H9 (cell line): ENCODE measurements around the gene SP2. TPM values are rescaled to one million over a fixed set of nuclear protein-coding genes. Genes with fewer than 3 reads are reported as not detected.
A peak's percentile ranks its signal among the peaks of the same experiment; 100 is the strongest.

ENCODE experiments used
- DNase-seq: peaks from one replicate; pipeline ENCODE4 v3.0.0-alpha.2; 2017
- H2AFZ ChIP-seq: one replicate; pipeline ENCODE4 v1.6.1; 2013; ENCODE audit warnings: mild to moderate bottlenecking, low read length, control low read depth, moderate library complexity
- H2AK5ac ChIP-seq: 2 replicates; pipeline ENCODE4 v1.6.1; 2013; ENCODE audit warnings: low read length, control low read depth, mixed read lengths; ENCODE audit not compliant: insufficient read length
- H2BK120ac ChIP-seq: one replicate; pipeline ENCODE4 v1.6.1; 2013; ENCODE audit warnings: low read depth, mild to moderate bottlenecking, low read length, control low read depth, inconsistent platforms; ENCODE audit not compliant: poor library complexity, severe bottlenecking
- H2BK12ac ChIP-seq: 2 replicates; pipeline ENCODE4 v1.6.1; 2013; ENCODE audit warnings: low read length, control low read depth, mixed read lengths, low read depth; ENCODE audit not compliant: insufficient read length
- H2BK15ac ChIP-seq: 2 replicates; pipeline ENCODE4 v1.6.1; 2013; ENCODE audit warnings: low read depth, low read length, control low read depth
- H2BK20ac ChIP-seq: one replicate; pipeline ENCODE4 v1.6.1; 2013; ENCODE audit warnings: low read depth, mild to moderate bottlenecking, low read length, control low read depth, inconsistent platforms; ENCODE audit not compliant: poor library complexity, severe bottlenecking
- H2BK5ac ChIP-seq: 2 replicates; pipeline ENCODE4 v1.6.1; 2013; ENCODE audit warnings: low read length, control low read depth, mixed read lengths; ENCODE audit not compliant: insufficient read length
- H3K14ac ChIP-seq: 2 replicates; pipeline ENCODE4 v1.6.1; 2013; ENCODE audit warnings: low read length, control low read depth; ENCODE audit not compliant: insufficient read depth
- H3K18ac ChIP-seq: 2 replicates; pipeline ENCODE4 v1.6.1; 2013; ENCODE audit warnings: low read depth, mild to moderate bottlenecking, mixed read lengths, low read length, control low read depth; ENCODE audit not compliant: insufficient read length
- H3K23ac ChIP-seq: 2 replicates; pipeline ENCODE4 v1.6.1; 2013; ENCODE audit warnings: low read length, control low read depth, mixed read lengths, low read depth; ENCODE audit not compliant: insufficient read length
- H3K23me2 ChIP-seq: 2 replicates; pipeline ENCODE4 v1.6.1; 2013; ENCODE audit warnings: low read depth, mild to moderate bottlenecking, mixed read lengths, low read length, control low read depth; ENCODE audit not compliant: insufficient read length, poor library complexity, severe bottlenecking
- H3K27ac ChIP-seq: 2 replicates; pipeline ENCODE4 v1.5.1; 2013; ENCODE audit warnings: low read length, control low read depth, mixed read lengths, low read depth; ENCODE audit not compliant: insufficient read length
- H3K27me3 ChIP-seq: 2 replicates; pipeline ENCODE4 v1.6.1; 2013; ENCODE audit warnings: low read length, control low read depth, inconsistent platforms; ENCODE audit not compliant: insufficient read depth
- H3K4ac ChIP-seq: 2 replicates; pipeline ENCODE4 v1.6.1; 2013; ENCODE audit warnings: low read depth, mild to moderate bottlenecking, control low read depth, inconsistent platforms, low read length, moderate library complexity
- H3K4me1 ChIP-seq: 2 replicates; pipeline ENCODE4 v1.6.1; 2013; ENCODE audit warnings: low read length, control low read depth, inconsistent platforms; ENCODE audit not compliant: insufficient read depth
- H3K4me2 ChIP-seq: 2 replicates; pipeline ENCODE4 v1.6.1; 2013; ENCODE audit warnings: low read length, control low read depth, mixed read lengths; ENCODE audit not compliant: insufficient read length, insufficient read depth
- H3K56ac ChIP-seq: 2 replicates; pipeline ENCODE4 v1.6.1; 2013; ENCODE audit warnings: low read depth, mild to moderate bottlenecking, mixed read lengths, low read length, control low read depth; ENCODE audit not compliant: insufficient read length
- H3K79me1 ChIP-seq: 2 replicates; pipeline ENCODE4 v1.6.1; 2013; ENCODE audit warnings: low read depth, mild to moderate bottlenecking, moderate library complexity, low read length, control low read depth, inconsistent platforms; ENCODE audit not compliant: insufficient read depth, poor library complexity, severe bottlenecking
- H3K79me2 ChIP-seq: 2 replicates; pipeline ENCODE4 v1.6.1; 2013; ENCODE audit warnings: low read length, control low read depth, inconsistent platforms; ENCODE audit not compliant: insufficient read depth
- H3K9ac ChIP-seq: 2 replicates; pipeline ENCODE4 v1.6.1; 2013; ENCODE audit warnings: low read length, control low read depth, mixed read lengths; ENCODE audit not compliant: insufficient read length; ENCODE audit errors: extremely low read depth
- H3K9me3 ChIP-seq: one replicate; pipeline ENCODE4 v1.6.1; 2013; ENCODE audit warnings: low read depth, low read length, inconsistent platforms; ENCODE audit not compliant: control insufficient read depth
- H3T11ph ChIP-seq: one replicate; pipeline ENCODE4 v1.6.1; 2013; ENCODE audit warnings: mild to moderate bottlenecking, low read length, control low read depth, inconsistent platforms
- H4K20me1 ChIP-seq: one replicate; pipeline ENCODE4 v1.6.1; 2013; ENCODE audit not compliant: control insufficient read depth, insufficient read length, insufficient read depth
- H4K5ac ChIP-seq: 2 replicates; pipeline ENCODE4 v1.6.1; 2013; ENCODE audit warnings: low read depth, mild to moderate bottlenecking, mixed read lengths, low read length, control low read depth; ENCODE audit not compliant: insufficient read length
- H4K8ac ChIP-seq: replicated peaks from 2 replicates; pipeline ENCODE4 v1.6.1; 2013; ENCODE audit warnings: low read length, control low read depth, mixed read lengths, low read depth; ENCODE audit not compliant: insufficient read length
- H4K91ac ChIP-seq: 2 replicates; pipeline ENCODE4 v1.6.1; 2013; ENCODE audit warnings: low read depth, mild to moderate bottlenecking, moderate library complexity, mixed read lengths, low read length, control low read depth; ENCODE audit not compliant: insufficient read length
- H3K27ac Mint-ChIP-seq, 3 experiments: 2 replicates in 2 of 3; 3 replicates in 1 of 3; pipeline ENCODE4 v1.8.0; 2020 to 2021; ENCODE audit warnings: mixed read lengths in 3 of 3, mild to moderate bottlenecking in 1 of 3, moderate library complexity in 1 of 3
- H3K27me3 Mint-ChIP-seq: 2 replicates; pipeline ENCODE4 v1.8.0; 2021; ENCODE audit warnings: low read depth, mild to moderate bottlenecking, moderate library complexity, mixed read lengths
- H3K36me3 Mint-ChIP-seq, 3 experiments: 2 replicates in 2 of 3; 3 replicates in 1 of 3; pipeline ENCODE4 v1.8.0; 2020 to 2021; ENCODE audit warnings: low read depth in 3 of 3, mixed read lengths in 3 of 3; ENCODE audit not compliant: insufficient read depth in 1 of 3
- H3K4me1 Mint-ChIP-seq, 2 experiments: 2 replicates each; pipeline ENCODE4 v1.8.0; 2020; ENCODE audit warnings: mixed read lengths in 2 of 2
- H3K4me3 Mint-ChIP-seq, 2 experiments: 2 replicates in 1 of 2; 3 replicates in 1 of 2; pipeline ENCODE4 v1.8.0; 2020 to 2021; ENCODE audit warnings: mild to moderate bottlenecking in 2 of 2, mixed read lengths in 2 of 2, moderate library complexity in 1 of 2
- H3K9me3 Mint-ChIP-seq, 2 experiments: 2 replicates in 1 of 2; 3 replicates in 1 of 2; pipeline ENCODE4 v1.8.0; 2020; ENCODE audit warnings: mild to moderate bottlenecking in 2 of 2, mixed read lengths in 2 of 2, moderate library complexity in 1 of 2
- CTCF ChIP-seq: fragments of 200-600 bp; sonication (generic); conservative IDR thresholded peaks from 3 replicates; pipeline ENCODE4 v1.8.0; 2021; ENCODE audit warnings: antibody characterized with exemption, mild to moderate bottlenecking
- WGBS: extraction: QIAGEN DNeasy Blood & Tissue Kit; methylation state at CpG from one replicate; pipeline ENCODE4 v1.1.7; 2013; ENCODE audit warnings: missing lambda C conversion rate, low lambda C conversion rate, mixed read lengths; ENCODE audit not compliant: insufficient read length; ENCODE audit errors: extremely low coverage; 5-methylcytosine and 5-hydroxymethylcytosine counted together
- total RNA-seq: library from RNA; stranded (reverse); gene quantifications from 2 replicates; pipeline ENCODE4 v1.2.1, GENCODE V29; 2021

SP2 gene
- total RNA-seq, 1 experiment from 2014 or later = 19.3 TPM

- no peak overlapping the region for H3K27ac Mint-ChIP-seq
- Histone ChIP-seq H2BK20ac (no peak overlapping the region), H4K91ac (no peak overlapping the region), H3K9me3 (no peaks in the 10 kb centered on the region), H2BK15ac (no peak overlapping the region), H3K27me3 (no peaks in the 10 kb centered on the region; the same call in 1 of the 2 replicates), H2AK5ac (no peak overlapping the region), H3K23ac (no peak overlapping the region), H2BK12ac (no peak overlapping the region), H3T11ph (no peak overlapping the region), H4K8ac (no peak overlapping the region), H2BK5ac (no peak overlapping the region), H3K4ac (no peak overlapping the region), H3K27ac (no peak overlapping the region), H3K14ac (no peak overlapping the region), H4K20me1 (no peaks in the 10 kb centered on the region), H2BK120ac (no peak overlapping the region), H3K18ac (no peak overlapping the region), H3K9ac (no peak overlapping the region), H3K79me1 (no peaks in the 10 kb centered on the region), H3K56ac (no peak overlapping the region), H3K79me2 (no peaks in the 10 kb centered on the region), H3K4me1 (peaks cover 7% of the 10 kb centered on the region; the same call in 1 of the 2 replicates), H4K5ac (no peak overlapping the region), H3K4me2 (no peak overlapping the region), H2AFZ (no peak overlapping the region), H3K23me2 (no peaks in the 10 kb centered on the region)
- no peak overlapping the region for H3K4me3 Mint-ChIP-seq
- TF ChIP-seq CTCF = no peak
- no CpG with 5 or more reads among the region's 2 CpGs for WGBS
- peaks cover 51% of the 10 kb centered on the region for H3K27me3 Mint-ChIP-seq
- peaks cover 29 to 40% of the 10 kb centered on the region in 2 experiments for H3K4me1 Mint-ChIP-seq
- H3K36me3 Mint-ChIP-seq = no peaks in the 10 kb centered on the region
- peak; percentile 29 for DNase-seq
- H3K9me3 Mint-ChIP-seq = no peaks in the 10 kb centered on the region
These were observed 16.9 kb upstream of the SP2 start for GRCh38 chr17:47879028-47879585.
